T-cell (primary cell): ENCODE results near the gene RHOBTB1. TPM values are rescaled to one million over a fixed set of nuclear protein-coding genes. Genes with fewer than 3 reads are reported as not detected.

Experiments
- total RNA-seq, 35 experiments: library from RNA in 6 of 35; stranded (reverse) in 6 of 35; fragments of 120-200 nt in 1 of 35; gene quantifications; one replicate each; pipeline versions ENCODE4 v1.2.1 to v1.2.4 and lab custom pipeline; 2013 to 2026

RHOBTB1 gene
- total RNA-seq, 5 donors from 2014 or later (not counting 1 experiment from before 2014, with no cell fraction given), result 0.09 to 0.75 (median 0.34) TPM; not detected in 1

Other genes starting within 250 kb of the RHOBTB1 start
- gene CDK1, start 165.7 kb downstream of the RHOBTB1 start, total RNA-seq, result 1 to 10 TPM; 1.2 to 2.0 (median 1.6) TPM